ENCODE results near the gene RFTN1.

DNA sequence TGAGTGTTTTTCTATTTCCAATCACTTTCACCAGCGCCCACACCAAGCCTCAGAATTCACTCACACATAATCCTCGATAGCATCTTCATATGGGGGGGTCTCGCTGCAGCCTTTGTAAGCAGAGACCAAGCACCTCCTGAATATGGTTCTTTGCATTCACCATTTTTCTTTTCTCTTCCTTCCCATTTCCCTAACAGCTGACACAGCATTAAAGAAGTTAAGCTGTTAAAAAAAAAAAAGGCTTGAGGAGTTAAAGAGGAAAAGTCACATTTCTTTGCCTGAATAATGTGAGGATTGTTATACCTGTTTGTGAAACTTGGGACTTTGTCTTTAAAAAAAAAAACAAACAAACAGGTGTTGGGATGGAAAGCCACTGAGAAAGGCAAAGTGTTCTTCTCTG, 41.6 kb downstream of the RFTN1 start:
- no peak for TF ChIP-seq SNAI2 (CRISPR knock-in tag; IDR thresholded peaks at IDR 0.05)
- TF ChIP-seq ZFP3 (CRISPR knock-in tag; IDR thresholded peaks at IDR 0.05) = no peak
- no peak for TF ChIP-seq ISL1 (CRISPR knock-in tag; IDR thresholded peaks at IDR 0.05)
- TF ChIP-seq, protein P1, sequence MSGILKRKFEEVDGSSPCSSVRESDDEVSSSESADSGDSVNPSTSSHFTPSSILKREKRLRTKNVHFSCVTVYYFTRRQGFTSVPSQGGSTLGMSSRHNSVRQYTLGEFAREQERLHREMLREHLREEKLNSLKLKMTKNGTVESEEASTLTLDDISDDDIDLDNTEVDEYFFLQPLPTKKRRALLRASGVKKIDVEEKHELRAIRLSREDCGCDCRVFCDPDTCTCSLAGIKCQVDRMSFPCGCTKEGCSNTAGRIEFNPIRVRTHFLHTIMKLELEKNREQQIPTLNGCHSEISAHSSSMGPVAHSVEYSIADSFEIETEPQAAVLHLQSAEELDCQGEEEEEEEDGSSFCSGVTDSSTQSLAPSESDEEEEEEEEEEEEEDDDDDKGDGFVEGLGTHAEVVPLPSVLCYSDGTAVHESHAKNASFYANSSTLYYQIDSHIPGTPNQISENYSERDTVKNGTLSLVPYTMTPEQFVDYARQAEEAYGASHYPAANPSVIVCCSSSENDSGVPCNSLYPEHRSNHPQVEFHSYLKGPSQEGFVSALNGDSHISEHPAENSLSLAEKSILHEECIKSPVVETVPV (CRISPR knock-in tag; IDR thresholded peaks at IDR 0.05) = no peak
- TF ChIP-seq OSR1 (CRISPR knock-in tag; IDR thresholded peaks at IDR 0.05) = no peak
- no peak for TF ChIP-seq ZFP30 (CRISPR knock-in tag; IDR thresholded peaks at IDR 0.05)
- no peak for TF ChIP-seq RARB (CRISPR knock-in tag; IDR thresholded peaks at IDR 0.05)
- no peak for TF ChIP-seq CSDC2 (CRISPR knock-in tag; IDR thresholded peaks at IDR 0.05)
- TF ChIP-seq, protein P2, sequence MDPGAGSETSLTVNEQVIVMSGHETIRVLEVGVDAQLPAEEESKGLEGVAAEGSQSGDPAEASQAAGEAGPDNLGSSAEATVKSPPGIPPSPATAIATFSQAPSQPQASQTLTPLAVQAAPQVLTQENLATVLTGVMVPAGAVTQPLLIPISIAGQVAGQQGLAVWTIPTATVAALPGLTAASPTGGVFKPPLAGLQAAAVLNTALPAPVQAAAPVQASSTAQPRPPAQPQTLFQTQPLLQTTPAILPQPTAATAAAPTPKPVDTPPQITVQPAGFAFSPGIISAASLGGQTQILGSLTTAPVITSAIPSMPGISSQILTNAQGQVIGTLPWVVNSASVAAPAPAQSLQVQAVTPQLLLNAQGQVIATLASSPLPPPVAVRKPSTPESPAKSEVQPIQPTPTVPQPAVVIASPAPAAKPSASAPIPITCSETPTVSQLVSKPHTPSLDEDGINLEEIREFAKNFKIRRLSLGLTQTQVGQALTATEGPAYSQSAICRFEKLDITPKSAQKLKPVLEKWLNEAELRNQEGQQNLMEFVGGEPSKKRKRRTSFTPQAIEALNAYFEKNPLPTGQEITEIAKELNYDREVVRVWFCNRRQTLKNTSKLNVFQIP (CRISPR knock-in tag; IDR thresholded peaks at IDR 0.05; ENCODE audit: borderline replicate concordance, low read depth) = no peak
- TF ChIP-seq, protein P3, sequence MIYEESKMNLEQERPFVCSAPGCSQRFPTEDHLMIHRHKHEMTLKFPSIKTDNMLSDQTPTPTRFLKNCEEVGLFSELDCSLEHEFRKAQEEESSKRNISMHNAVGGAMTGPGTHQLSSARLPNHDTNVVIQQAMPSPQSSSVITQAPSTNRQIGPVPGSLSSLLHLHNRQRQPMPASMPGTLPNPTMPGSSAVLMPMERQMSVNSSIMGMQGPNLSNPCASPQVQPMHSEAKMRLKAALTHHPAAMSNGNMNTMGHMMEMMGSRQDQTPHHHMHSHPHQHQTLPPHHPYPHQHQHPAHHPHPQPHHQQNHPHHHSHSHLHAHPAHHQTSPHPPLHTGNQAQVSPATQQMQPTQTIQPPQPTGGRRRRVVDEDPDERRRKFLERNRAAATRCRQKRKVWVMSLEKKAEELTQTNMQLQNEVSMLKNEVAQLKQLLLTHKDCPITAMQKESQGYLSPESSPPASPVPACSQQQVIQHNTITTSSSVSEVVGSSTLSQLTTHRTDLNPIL (CRISPR knock-in tag; IDR thresholded peaks at IDR 0.05; ENCODE audit: low read depth) = no peak
- no peak for TF ChIP-seq ZNF70 (CRISPR knock-in tag; IDR thresholded peaks at IDR 0.05)
